CD1c-positive myeloid dendritic cell (primary cell): ENCODE measurements around the gene PCDH9.
"Not testable (repeated sequence)": the region's sequence is repeated elsewhere in the genome, so short reads cannot be mapped to it uniquely, and the experiment has no call there.

Experiments used
- DNase-seq: peaks from one replicate; pipeline ENCODE4 v3.0.0-alpha.2; 2016; ENCODE audit errors: extremely low spot score

PCDH9 gene

DNA sequence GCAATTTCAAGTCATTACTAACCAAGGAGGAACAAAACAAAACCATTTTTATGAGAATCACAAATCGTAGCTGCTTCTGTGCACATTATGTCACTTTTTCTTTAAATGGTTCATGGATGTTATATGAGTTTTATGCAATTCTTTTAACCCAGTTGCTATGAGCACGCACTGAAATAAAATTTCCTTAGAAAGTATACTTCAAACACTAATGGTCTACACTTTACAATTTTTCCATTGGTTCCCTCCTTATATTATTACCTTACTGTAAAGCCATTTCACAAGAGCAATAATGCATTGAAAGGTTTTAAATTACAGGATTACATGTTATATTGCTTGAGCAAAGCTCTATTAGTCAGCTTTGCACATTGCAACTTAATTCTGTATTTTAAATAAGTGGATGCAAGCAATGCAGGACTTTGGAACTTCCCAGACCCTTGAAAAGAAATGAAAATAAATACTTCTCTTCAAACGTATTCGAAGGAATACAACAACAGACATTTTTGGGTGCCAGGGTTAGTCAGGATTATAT lies 318.7 kb downstream of the PCDH9 start:
- no peak for DNase-seq

GRCh38 chr13:66899955-66900354 lies 330.2 kb downstream of the PCDH9 start:
- DNase-seq: no peak

- no peak for DNase-seq
These were observed 333.2 kb downstream of the PCDH9 start for GRCh38 chr13:66896933-66897332.

DNA sequence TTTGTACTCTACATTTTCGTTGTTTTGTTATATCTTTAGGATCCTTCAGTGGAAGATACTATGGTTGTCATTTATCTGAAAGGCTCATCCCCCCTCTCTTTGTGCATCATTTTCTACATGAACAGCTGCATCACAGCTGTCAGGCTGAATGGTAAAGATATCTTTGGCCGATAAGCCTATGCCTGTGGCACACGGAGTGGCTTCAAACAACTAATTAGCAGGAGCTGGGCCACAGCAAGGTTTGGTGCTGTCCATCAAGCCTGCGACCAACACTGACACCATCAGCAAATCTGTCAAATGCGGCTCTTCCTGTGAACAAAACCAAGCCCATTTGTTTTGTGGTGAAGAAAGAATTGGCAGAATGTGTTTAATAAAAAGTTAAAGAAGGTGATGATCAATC lies 334.4 kb downstream of the PCDH9 start:
- no peak for DNase-seq

DNA sequence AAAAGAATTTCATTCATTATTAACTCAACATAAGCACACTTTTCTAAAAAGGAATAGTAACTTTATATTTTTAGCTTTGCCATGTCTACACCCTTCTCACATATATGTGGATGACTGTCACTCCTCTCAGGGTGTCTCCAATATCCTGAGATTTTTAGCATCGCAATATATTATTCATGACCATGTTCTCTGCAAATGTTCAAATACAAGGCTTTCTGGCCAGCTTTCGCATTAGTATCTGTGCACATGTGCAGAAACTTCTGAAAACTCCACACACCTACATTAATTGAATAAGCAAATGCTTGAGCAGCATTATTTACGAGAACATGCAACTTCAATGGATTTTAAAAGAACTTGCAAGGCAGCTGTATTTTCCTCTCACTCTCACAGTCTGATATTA lies 334.8 kb downstream of the PCDH9 start:
- no peak for DNase-seq

DNA sequence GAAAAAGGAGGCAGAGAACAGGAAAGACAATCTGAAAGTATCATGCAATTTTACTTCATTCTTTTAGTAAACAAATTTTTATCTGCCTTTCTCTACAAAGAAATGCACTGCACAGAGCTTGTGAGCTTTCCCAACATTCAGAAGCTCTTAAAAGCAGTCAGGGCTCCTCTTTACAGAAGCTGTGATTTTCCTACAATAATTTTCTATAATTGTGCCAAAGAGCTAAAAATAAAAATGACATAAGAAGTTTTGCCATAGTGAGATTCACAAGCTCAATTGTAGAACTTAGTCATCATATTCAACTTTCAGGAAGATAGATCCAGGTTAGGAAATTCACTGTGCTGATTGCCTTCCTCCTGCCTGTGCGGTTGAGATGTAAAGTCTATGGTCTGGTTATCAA lies 341.4 kb downstream of the PCDH9 start:
- no peak for DNase-seq

- DNase-seq: no peak
These were observed 343.0 kb downstream of the PCDH9 start for GRCh38 chr13:66887088-66887487.

DNA sequence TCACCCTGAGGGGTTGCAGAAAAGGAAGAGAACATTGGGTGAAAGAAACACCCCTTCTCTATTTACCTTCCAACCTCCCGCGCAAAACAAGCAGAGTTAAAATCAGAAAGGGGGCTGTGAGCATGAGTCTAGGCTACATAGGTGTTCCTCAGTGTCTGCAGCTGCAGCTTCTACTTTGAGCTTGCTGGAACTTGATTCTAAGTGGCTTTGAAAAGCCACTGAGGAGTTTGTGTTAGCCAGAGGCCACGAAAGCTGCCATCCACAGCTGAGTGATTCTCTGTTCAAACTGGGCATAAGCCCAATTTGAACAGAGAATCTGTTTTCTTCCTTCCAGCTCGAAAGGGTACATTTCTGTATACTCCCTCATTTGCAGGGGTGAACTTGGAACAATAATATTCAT lies 343.9 kb downstream of the PCDH9 start:
- no peak for DNase-seq

GRCh38 chr13:66881170-66881569 lies 349.0 kb downstream of the PCDH9 start:
- not testable (repeated sequence) for DNase-seq

DNA sequence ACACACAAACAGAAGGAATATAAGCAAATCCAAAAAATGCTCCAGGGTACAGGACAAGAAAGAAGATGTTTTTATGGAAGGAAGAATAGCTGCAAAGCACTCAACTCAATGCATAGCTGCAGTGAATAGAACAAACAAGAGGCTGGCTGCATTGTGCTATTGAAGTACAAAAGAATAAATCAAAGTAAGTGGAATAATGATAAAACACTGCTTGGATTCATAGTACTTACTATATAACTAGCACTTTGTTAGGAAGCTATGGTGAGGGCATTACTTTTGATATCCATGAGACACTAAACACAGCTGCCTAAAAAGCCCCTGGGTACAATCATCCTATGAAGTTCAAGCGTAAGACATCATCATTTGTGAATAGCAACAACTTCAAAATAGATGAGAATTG lies 350.1 kb downstream of the PCDH9 start:
- no peak for DNase-seq

DNA sequence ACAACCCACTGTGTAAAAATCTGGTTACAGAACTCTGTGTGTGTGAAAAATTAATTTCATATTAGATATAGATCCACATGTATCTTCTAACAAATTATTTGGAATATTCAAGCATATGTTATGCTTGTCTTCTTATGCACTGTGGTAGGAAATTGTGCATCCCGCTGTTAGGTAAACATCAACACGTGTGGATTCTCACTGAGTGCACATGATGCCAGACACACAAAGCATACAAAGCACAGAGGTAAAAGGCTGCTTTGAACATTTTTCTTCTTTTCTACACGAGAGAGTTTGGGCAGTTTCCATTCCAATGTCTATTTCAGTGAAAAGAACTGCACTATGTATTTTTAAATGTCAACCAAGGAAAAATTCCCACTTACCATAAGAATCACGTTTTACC lies 354.9 kb downstream of the PCDH9 start:
- DNase-seq: no peak

GRCh38 chr13:66864627-66865026 lies 365.5 kb downstream of the PCDH9 start:
- DNase-seq: no peak

GRCh38 chr13:66860878-66861417 lies 369.2 kb downstream of the PCDH9 start:
- no peak for DNase-seq

DNA sequence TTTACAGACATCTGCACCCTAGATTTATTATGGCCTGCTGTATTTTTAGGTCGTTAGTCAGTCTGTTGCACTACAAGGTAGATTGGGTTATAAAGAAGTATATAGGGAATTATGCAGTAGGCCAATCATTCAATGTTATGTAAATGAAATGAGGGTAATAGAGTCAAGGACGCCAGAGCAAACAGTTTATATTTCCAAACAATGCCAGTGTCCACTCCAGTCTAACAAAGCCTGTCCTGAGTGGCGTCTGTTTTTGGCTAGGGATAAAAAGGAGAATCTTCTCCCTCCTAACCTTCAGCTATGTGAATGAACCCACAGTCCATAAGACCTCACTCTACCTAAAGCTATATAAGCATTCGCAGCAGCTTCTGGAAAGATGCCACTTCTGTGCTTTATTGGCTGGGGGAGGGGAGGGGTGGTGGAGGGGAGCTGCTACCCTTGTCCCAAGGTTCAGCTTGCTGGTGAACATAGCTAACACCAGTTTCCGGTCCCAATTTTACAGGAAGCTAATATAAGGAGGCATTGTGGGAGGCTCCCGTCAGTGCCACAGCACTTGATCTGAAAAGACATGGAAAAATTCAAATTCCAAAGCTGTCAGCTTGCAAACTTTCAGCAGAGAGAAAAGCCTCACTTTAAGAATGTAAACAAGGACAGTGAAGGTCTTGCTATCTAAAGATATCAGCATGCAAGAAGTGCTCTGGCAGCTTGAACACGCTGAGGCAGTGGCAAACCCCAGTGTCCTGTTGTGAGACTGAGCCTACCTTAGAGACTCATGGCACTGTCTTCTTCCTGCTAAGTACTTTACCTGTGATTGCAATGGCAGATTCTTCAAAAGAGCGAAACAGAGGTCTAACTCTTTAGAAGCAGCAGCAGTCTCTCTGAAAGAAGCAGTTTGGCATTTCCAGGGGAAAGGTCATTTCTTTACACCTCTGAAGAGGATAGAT lies 369.9 kb downstream of the PCDH9 start:
- no peak for DNase-seq

DNA sequence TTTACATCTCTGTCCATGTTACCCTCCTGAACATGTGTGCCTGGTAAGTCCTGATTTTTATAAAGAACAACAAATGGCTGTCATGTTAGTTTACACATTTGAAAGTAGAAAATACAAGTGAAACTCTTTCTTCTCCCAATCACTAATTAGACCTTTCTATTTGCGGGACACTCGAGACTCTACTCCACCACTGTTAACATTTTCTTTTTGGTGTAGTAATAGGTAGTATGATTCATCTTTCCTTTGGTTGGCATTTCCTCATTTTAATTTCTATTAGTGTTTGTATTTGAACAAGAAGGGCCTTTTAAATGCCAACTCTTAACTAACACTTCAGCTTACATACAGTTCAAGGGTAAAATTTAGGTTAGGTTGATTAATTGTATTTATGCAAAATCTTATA lies 371.1 kb downstream of the PCDH9 start:
- DNase-seq: no peak

DNA sequence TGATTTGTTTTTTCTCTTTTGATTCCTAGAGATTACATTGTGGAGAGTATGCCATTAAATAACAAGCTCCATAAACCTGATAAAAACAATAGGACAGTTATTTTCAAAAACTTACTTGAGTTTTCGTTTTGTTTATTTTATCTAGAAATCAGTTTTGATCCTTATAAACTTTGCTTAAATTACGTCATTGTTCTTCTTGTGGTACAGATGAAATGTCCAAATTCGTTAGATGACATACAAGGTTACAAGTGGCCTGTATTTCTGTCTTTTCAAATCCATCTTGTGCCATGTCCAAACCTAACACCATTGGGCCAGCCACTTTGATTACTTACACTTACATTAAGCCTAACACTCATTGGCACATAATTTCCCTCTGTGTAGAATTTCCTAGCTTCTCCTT lies 372.0 kb downstream of the PCDH9 start:
- DNase-seq: no peak

DNA sequence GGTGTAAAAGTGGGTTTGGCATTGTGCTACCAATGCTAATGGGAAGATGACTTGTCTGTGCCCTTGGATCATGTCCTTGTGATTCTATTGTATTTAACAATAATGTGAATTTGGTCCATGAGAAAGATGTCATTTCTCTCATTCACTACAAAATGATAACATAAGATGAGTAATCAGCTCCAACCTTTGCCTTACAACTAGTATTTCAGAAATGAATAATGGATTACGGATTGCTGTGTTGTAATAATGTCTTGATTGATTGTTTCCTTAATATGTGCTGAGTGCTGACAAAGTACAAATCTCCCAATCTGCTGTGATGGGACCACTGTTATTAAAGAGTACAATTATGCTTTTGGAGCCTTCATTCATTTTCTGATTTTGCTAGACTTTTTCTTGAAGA lies 375.0 kb downstream of the PCDH9 start:
- DNase-seq: no peak

DNA sequence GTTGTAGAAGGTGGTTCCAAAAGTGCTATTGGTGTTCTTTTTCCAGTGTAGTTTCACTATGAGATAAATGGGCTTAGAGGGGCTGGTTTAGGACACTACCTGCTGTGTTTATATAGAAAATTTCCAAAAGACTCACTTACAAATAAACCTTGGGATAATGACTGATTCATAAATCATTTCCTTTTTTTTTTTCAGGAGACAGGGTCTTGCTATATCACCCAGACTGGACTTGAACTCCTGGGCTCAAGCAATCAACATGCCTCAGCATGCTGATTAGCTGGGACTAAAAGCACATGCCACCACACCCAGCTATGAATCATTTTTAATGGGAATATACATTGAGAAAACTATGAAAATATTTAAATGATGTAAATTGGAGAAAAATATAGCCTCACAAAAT lies 376.6 kb downstream of the PCDH9 start:
- no peak for DNase-seq

DNA sequence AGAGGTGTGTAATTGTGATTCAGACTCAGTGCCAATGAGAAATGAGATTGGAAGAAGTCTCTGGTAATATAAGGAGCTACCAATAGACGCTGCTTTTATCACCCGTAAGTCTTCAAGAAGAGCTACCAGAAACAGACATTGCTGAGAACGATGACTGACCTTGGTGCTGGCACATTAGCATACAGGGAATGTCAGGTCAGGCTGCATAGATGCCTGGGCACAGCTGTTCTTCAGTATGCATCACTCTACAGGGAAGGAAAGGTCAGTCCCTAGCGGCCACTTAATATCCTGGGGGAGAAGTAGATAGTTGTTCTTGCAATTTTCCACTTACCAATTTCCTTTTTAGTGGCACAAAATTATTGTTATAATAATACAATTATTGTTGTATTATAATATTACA lies 380.4 kb downstream of the PCDH9 start:
- DNase-seq: no peak

GRCh38 chr13:66847541-66847940 lies 382.6 kb downstream of the PCDH9 start:
- no peak for DNase-seq

GRCh38 chr13:66845393-66845792 lies 384.7 kb downstream of the PCDH9 start:
- no peak for DNase-seq

GRCh38 chr13:66844933-66845332 lies 385.2 kb downstream of the PCDH9 start:
- DNase-seq: no peak

GRCh38 chr13:66842766-66843165 lies 387.4 kb downstream of the PCDH9 start:
- no peak for DNase-seq
